ENCODE measurements around the gene SMPD2.

The SMPD2 gene

DNA sequence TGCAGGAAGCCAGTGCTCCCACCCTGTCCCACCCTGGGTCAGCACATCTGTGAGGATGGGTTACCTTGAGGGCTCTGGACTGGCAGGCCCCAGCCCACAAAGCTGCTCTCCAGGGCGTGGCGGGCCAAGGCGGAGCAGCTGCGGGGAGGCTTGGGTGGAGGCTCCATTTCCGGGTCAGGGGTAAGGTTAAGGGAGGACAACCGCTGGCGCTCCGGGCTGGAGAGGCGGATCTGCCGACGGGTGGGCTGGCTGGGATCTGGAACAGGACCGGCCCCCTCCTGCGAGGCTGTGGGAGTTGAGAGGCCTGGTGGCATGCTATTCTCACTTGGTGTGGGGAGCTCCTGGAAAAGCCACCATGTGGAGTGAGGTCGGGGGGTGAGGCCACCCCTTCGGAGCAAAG lies 5.5 kb downstream of the SMPD2 start:
- in situ Hi-C loops (cut with HindIII; ENCODE audit: low sequenced_read_pairs): no loop called here

DNA sequence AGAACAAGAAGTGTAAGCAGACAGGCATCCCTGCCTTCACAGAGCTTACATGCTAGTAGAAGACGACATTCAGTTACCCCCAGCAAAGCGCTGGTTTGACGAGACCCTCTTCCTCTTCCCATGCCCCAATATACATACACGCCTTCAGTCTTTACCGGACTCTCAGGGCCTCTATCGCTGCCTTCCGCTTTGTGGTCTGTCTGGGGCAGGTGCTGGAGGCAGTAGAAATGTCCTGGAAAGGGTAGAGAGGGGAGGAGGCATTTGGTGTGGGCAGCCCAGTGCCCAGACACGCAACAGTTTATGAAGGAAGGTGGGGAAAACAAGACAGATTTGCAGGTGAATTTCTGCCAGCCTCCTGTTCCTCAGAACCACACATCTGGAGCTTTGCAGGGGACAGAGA lies 6.0 kb downstream of the SMPD2 start:
- in situ Hi-C loops (cut with HindIII; ENCODE audit: low sequenced_read_pairs): no loop called here

DNA sequence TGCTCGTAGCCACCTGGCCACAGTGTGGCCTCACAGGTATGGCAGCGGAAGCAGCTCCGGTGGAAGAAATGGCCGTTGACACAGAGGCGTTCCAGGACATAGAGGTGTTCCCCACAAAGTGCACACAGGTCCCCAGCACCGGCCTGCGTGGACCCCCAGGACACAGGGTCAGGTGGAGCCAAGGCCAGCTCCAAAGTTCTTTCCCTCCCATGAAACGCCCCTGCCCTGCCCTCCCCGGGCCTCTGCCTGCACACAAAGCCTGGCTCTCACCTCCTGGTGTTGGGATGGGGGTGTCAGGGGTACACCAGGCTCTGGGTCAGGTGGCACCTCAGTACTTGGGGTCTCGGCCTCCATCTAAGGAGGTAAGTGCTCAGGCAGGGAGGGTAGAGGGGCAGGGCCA lies 6.6 kb downstream of the SMPD2 start:
- in situ Hi-C loops (cut with HindIII; ENCODE audit: low sequenced_read_pairs): no loop called here

DNA sequence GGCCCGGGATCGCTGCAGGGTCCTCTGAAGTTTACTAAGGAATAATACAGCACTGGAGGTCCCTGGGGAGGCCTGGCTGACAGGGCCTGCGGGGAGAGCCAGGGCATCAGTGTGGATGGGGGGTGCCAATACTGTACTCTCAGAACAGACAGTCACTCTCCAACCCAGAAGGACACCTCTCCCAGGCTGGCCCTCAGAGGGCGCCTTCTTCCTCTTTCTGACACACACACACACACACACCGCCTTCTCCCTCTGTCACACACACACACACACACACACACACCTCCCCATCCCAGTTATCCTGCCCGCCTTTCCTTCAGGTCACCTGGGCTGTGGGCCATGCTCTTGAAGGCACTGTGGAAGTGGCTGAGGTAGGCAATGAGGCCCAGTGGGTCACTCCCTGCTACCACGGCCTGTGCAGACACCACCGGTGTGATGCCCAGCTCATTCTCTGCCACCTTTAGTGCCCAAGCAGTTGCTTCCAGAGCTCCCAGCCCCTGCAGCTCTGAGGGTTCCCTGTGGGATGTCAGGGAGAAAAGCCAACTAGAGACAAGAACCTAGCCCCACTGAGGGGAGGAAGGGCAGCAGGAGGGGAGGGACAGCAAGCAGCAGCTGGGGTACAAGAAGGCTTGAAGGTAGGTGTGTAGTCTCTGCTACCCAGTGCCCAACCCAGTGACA lies 7.5 kb downstream of the SMPD2 start:
- in situ Hi-C loops (cut with HindIII; ENCODE audit: low sequenced_read_pairs): no loop called here

DNA sequence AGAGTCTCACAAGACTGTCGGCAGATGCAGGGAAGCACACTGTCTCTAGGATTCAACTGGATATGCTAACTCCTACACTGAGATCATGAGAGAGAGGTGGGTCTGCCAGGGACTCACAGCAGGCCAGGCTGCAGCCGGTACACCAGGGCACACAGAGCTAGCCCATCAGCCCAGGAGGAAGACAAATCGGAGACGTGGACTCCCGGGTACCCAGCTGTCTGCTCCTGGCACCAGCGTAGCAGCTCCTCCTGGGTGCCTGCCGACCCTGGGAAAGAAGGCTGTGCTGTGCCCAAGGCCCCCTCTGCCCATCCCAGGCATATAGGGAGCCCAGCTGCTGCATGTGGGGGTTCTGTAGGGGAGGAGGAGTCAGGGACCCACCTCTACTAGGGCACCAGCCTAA lies 8.1 kb downstream of the SMPD2 start:
- in situ Hi-C loops (cut with HindIII; ENCODE audit: low sequenced_read_pairs): no loop called here

DNA sequence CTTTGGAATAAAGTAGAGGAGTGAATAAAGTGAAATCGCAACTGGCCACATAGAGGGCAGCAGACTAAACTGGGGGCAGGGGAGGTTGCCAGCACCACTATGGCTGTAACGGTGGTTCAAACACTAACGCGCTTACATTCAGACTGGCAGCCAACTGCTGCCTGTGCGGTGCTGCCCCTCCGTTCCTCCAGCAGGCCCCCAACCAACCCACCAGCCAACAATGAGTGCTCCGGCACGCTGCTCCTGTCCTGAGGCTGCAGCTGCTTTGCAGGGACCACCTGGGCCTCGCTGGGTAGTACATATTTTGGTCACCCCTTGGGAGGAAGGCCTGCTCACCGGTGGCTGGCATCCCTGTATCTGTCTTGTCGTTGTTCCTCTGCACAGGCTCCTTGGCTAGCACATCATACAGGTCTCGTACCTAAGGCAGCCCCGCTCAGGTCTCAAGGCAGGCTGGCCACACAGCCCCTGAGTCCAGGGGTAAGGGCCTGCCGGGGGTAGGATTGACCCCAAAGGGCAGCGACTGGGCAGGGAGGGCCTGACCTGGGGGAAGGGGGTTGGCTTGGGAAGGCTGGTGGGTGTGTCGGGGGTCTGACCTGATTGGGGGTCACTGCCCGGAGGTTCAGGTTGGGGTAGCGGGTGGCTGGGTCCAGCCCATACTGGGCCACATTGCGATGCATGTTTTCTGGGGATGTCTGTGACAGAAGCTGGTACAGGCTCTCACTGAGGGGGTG lies 8.7 kb downstream of the SMPD2 start:
- in situ Hi-C loops (cut with HindIII; ENCODE audit: low sequenced_read_pairs): no loop called here

DNA sequence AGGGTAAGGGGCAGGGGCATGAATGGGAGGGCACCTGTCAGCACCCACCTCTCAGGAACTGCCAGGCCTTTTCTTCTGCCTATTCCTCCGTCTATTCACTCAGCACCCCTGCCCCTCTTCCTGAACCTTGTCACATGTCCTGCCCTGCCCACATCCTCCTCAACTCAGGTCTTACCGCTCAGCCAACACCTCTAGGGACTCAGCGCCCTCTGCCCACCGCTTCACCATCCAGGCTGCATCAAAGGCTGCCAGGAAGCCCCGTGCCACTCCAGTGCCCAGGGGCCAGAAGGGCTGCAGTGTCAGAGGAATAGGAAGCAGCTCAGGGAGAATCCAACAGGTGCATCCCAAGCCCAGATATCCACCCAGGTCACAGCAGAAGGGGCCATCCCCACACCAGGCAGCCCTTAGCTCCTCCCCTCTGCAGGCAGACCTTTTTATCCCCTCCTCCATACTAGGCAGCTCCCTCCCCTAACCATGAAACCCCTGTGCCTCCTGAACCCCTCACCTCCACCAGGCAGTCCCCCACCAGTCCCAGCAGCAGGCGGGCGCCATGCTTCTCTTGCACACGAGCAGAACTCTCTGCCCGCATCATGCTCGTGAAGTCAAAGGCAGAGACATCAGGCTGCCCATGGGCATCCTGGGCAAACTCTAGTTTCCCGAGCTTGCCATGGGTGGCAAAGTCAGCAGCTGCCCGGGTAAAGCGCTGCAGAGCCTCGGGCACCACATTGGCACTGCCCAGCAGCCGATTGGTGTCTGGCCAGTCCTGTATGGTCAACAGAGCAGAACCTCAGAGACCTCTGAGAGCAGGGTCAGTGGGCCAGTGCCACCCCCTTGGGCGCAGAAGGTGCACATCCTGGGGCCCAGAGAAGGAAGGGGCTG lies 9.5 kb downstream of the SMPD2 start:
- in situ Hi-C loops (cut with HindIII; ENCODE audit: low sequenced_read_pairs): loop anchor here (5.0 kb wide), 1 partner anchor 42 kb away; no protein-coding TSS in a partner anchor

DNA sequence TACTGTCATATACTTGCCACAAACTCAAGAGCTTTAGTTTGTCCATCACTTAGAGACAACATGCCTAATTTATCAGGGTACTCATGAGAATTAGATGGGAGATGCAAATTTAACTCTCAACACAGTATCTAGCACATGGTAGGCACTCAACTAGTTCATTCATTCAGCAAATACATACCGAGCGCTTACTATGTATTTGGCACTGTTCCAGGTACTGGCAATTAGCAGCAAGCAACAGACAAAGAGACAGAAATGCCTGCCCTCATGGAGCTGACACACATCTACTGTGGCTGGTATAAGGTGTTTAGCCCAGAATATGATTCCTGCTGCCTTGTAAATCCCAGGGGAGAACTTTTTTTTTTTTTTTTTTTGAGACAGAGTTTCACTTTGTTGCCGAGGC lies 10.3 kb downstream of the SMPD2 start:
- in situ Hi-C loops (cut with HindIII; ENCODE audit: low sequenced_read_pairs): loop anchor here (5.0 kb wide), 1 partner anchor 42 kb away; no protein-coding TSS in a partner anchor

DNA sequence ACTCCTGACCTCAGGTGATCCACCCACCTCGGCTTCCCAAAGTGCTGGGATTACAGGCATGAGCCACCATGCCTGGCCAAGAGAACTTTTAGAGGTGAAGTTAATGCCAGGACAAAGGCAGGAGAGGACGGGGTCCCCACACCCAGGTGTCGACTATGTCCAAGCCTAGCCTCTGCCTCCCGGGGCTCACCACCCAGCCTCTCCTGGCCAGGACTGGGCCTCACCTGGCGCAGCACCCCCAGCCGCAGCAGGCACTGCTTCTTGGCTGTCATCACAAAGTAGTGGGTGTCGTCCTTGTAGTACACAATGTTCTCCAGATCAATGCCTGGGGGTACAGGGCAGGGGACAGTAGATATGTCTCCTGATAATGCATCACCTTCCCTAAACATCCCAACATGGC lies 10.9 kb downstream of the SMPD2 start:
- in situ Hi-C loops (cut with HindIII; ENCODE audit: low sequenced_read_pairs): loop anchor here (5.0 kb wide), 1 partner anchor 41 kb away; no protein-coding TSS in a partner anchor

DNA sequence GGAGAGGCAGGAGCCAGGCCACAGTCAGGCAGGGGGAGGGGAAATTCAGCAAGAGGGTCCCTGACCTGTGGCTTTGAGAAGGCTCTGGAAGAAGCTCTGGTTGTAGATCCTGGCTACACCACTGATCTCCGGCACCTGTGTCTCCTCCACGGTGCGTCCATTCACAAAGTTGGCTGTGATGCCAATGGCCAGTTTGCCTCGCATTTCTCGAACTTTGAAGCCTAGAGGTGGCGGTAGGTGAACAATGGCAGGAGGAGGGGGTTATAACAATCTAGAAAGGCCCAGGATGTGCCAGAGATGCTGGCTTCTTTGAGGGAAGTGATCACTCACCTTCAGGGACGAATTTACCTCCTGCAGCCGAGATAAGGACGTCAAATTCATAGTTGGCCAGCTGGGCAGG lies 11.7 kb downstream of the SMPD2 start:
- in situ Hi-C loops (cut with HindIII; ENCODE audit: low sequenced_read_pairs): loop anchor here (5.0 kb wide), 1 partner anchor 40 kb away; no protein-coding TSS in a partner anchor

DNA sequence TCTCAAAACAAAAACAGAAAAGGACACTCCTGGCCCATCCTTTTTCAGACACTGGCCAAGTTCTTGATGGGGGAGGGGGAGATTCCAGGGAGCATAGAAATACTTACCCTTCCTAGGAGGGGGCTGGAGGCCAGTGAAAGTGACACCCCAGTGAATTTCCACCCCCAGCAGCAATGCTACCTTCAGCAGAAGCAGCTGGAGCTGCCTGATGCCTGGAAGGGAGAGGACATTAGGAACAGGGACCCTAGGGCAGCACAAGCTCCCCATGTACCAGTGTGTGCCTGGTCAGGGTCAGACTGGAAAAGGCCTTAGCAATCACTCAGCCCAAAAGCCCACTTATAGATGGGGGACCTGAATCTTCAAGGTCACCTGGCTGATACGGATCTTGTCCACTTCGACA lies 12.6 kb downstream of the SMPD2 start:
- in situ Hi-C loops (cut with HindIII; ENCODE audit: low sequenced_read_pairs): loop anchor here (5.0 kb wide), 1 partner anchor 39 kb away; no protein-coding TSS in a partner anchor

DNA sequence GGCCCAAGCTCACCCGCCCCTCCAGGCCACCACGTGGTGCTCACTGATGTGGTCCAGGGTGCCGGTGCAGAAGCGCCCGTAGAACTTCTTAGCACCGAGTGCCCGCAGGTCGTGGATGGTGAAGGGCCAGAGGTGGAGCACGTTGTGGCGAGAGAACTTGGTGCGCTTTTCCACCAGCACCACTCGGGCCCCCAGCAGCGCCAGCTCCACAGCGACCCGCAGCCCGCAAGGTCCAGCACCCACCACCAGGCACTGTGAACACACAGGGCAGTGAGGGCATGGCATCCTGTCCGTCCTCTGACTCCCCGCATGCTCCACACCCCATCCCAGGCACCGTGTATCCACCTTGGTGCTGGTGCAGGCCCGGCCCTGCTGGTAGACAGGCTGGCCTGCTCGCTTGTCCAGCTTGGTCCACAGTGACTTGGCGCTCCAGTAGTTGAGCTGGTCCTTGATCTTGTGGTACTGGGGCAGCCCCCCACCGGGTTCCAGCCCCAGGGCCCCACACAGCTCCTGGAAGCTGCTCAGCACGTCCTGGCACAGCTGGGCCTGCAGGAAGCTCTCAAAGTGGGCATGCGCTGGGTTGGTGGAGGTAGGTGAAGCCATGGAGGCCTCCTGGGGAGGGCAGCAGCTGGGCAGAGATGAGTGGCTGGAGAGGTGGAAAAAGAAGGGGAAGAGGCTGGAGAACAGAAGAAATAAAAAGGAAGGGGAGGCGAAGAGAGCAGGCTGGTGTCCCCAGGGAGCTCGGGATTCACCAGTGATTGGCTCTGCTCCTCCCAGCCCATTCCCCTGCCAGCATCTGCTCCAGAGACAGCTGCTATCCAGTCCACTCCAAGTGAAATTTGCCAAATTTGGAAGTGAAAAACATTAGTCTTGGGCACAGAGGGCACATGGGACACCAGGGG lies 13.3 kb downstream of the SMPD2 start:
- in situ Hi-C loops (cut with HindIII; ENCODE audit: low sequenced_read_pairs): loop anchor here (5.0 kb wide), 1 partner anchor 38 kb away; no protein-coding TSS in a partner anchor

DNA sequence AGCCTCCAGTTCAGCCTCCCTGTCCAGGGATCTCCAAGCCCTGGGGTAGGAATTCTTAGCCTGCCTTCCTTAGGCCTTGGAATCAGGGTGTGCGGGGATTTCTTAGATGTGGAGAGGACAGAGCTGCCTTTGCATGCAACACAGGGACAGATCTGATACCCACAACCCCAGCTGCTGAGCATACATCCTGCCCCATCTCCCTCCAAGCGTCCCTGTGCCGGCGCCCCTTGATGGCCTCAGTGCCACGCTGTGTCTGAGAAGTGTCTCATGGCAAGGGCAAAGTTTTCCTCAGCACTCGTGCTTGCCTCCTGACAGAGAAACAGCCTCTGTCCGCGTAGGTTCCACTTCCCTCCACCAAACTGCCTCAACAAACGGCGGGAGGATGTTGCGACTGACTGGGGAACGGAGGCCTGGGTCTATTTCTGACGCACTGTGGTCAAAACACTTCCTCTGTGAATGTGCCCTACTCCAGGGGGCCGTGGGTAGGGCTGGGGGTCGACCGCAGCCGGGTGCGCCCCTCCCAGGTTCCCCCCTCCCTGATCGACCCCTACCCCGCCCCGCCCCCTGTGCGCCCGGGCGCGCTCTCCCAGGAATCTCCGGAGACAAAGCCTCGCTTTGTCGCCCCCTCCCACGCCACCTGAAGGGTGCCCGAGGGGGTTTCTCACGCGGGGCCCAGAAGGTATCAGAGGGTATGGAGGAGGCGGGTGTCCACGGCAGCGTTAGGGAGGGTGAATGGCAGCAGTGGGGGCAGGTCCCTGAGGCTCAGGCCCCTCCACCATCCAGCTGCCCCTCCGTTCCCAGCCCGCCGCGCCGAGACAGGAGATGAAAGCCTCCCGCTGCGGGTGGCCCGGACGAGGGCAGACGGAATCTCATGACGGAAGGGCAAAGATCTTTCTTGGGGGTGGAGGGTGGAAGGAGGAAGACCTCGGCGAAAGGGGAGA lies 14.2 kb downstream of the SMPD2 start:
- in situ Hi-C loops (cut with HindIII; ENCODE audit: low sequenced_read_pairs): loop anchor here (5.0 kb wide), 1 partner anchor 38 kb away; no protein-coding TSS in a partner anchor

DNA sequence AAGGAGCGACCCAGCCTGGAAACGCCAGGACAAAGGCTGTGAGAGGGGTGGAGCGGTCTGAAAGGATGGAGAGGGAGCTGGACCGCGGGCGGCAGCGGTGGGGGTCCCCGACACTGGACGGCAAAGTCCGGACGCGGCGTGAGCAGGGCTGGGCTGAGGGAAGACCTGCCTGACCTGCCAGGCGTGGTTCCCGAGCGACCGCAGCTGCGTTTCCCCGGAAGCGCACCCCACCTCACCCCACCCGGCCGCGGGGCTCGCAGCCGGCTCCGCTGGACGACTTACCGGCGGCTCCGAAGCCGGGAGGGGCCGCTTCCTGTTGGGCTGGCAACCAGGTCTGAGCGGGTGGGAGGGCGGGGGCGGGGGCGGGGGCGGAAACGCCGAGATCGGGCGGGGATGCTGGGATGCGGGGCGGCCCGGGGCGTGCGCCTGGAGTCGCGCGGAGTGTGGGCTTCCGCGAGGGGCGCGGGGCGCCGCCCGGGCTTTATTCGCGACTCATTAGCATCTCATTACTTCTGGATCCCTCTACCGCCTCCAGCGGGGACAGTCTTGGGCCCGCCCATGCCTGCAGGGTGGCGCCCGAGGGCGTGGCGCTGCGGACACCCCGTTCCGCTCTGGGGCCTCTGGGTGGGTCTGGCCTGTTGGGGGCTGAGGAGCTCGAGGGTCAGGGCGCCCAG lies 15.1 kb downstream of the SMPD2 start, which contains the start of gene MICAL1:
Gene MICAL1, minus strand, starts transcription at position 336 of the 674 bp plus-strand sequence. CDS start 1,576 bp downstream, outside the sequence.
- in situ Hi-C loops (cut with HindIII; ENCODE audit: low sequenced_read_pairs): no loop called here

DNA sequence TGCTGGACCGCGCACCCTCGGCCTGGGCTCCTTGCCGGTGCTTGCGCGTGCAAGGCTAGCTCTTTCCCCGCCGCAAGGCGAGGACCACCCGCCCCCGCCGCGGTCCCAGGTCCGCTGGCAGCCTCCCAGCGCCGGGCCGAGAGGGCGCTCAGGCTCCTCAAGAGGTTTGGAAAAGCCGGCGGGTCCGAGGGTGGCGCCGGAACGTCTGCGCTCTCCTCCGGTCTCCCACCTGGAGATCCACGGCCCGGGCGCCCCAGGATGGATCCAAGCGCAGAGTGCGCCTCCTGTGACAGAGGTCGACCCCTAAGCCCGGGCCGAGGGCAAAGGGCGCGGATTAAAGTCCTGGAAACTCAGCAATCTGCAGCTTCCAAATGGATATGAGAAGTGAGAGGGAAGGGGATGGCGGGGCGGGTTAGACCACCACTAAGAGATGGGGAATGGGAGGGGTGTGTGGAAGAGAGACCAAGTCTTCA lies 15.6 kb downstream of the SMPD2 start:
- in situ Hi-C loops (cut with HindIII; ENCODE audit: low sequenced_read_pairs): no loop called here

DNA sequence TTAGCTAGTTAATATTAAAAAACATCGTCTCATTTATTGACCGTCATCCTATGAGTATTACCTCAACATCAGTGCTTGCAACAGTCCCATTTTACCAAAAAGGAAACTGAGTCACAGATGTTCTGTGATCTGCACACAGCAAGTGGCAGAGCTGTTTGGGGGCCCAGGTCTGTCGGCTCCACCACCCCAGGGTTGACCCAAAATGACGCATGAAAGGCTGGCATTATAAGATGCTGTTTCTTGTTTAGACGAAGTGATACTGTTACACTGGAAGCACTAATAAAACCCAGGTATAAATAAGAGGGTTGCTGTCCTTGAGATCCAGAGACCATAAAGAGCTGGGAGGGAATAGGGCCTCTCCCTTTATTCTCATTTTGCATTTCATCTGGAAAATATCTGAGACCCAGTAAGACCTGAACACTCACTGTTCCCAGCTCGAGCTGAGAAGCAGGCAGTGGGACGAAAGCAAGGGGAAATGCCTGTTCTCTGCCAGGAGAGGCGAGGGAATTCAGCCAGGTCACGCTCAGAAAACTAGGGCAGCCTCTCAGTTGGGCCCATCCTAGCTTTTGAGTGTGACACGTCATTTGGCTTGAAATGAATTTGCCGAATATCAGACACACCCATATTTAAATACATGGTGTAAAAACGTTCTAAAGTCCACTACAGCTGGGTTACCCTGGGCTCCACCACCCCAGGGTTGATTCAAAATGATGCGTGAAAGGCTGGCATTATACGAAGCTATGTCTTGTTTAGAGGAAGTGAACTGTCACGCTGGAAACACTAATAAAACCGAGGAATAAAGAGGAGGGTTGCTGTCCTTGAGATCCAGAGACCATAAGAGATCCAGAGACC lies 16.4 kb downstream of the SMPD2 start:
- in situ Hi-C loops (cut with HindIII; ENCODE audit: low sequenced_read_pairs): no loop called here

DNA sequence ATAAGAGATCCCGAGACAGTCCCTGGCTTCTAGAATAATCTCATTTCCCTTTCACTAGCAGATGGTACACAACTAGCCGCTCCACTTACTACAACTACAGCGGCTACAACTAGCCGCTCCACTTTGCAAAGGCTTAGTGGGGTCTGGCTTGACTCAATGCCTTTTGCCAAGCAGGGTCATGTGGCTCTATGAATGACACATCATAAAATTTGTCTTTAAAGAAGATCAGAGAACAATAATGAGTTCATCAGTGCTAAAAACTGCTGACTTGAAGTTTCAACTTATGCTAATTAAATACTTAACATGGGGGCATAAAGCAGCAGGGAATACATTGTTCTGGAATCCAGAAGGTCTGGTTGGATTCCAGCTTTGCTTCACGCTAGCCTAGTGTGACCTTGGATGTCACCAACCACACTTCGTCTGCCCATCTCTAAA lies 17.1 kb downstream of the SMPD2 start:
- in situ Hi-C loops (cut with HindIII; ENCODE audit: low sequenced_read_pairs): no loop called here

Data from endothelial cell of hepatic sinusoid (primary cell).